ENCODE results near the gene OSGIN1.

OSGIN1 gene

DNA sequence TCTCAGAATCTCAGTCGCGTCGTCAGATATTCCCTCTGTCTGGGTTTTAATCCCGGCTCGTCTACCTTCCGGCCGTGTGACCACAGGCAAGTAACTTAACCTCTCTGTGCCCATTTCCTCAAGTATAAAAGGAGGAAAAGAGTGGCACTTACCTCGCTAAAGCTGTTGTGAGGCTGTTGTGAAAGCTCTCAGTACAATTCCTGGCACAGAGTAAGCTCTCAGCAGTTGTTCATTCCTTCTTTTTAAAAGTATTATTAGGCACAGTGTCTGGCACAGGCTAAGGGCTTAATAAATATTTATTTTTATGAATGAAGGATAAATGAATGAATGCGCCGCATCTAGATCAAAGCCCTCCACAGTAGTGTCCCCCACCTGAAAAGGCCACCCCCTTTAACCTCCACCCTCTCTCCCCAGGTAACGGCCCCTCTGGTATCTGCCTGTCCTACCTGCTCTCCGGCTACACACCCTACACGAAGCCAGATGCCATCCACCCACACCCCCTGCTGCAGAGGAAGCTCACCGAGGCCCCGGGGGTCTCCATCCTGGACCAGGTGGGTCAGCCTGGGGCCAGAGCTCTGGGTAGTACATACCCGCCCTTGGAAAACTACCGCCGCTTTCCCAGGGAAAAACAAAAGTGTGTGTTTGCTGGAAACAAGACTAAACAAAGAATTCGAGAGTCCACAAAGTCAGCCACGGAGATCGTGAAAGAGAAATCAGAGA is 6.0 kb downstream of the OSGIN1 start:
- no peak for DNase-seq (ENCODE audit: low spot score)

DNA sequence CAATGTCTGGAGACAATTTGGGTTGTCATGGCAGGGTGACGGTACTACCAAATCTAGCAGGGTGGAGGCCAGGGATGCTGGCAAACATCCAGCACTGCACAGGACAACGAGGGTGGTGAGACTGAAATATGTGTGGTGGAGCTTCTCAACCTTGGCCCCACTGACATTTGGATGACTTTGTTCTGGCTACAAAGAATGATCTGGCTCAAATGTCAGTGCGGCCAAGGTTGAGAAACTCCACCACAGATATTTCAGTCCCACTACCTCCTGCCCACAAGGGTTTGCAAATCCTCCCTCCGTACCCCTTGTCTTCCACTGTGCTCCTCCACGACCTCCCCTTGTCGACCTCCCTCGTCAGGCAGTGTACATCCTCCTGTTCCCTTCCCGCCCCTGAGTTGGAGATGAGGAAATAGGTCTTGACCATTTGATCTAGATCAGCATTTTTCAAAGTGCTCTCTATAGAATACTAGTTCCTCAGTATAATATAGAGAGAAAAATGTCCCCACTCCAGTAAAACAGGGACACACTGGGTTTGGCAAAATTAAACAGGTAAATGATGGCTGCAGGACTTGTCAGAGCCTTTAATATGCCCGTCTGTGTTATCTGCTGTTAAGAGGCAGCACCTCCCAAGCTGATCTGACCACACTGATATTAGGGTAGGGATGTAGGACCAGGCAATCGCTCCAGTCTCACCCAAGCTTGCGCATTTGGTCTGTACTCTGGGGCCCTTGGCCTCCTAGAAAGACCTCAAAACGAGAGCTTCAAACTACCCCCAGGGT is 6.8 kb downstream of the OSGIN1 start:
- no peak for DNase-seq (ENCODE audit: low spot score)

DNA sequence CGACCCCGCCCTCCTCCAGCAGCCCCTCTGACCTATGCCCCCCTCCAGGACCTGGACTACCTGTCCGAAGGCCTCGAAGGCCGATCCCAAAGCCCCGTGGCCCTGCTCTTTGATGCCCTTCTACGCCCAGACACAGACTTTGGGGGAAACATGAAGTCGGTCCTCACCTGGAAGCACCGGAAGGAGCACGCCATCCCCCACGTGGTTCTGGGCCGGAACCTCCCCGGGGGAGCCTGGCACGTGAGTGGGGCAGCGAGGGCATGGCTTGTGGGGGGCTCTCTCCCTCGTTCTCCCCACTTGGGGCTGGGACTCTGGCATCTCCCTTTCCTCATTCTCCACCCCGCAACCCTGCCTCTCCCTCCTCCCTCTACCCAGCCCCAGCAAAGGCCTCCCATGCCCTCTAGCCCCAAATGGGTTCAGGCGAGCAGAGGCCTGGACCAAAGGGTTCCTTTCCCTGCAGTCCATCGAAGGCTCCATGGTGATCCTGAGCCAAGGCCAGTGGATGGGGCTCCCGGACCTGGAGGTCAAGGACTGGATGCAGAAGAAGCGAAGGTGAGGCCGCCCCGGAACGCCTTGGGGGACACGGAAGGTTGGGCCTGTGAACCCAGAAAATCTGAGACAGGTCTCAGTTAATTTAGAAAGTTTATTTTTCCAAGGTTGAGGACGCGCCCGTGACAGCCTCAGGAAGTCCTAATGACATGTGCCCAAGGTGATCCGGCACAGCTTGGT is 7.6 kb downstream of the OSGIN1 start:
- no peak for DNase-seq (ENCODE audit: low spot score)

GRCh38 chr16:83961591-83961990 is 8.6 kb downstream of the OSGIN1 start:
- no peak for DNase-seq (ENCODE audit: low spot score)

- no peak for DNase-seq (ENCODE audit: low spot score)
Measured at GRCh38 chr16:83963277-83964119, 10.5 kb downstream of the OSGIN1 start.

GRCh38 chr16:83964684-83965443 is 11.8 kb downstream of the OSGIN1 start:
- no peak for DNase-seq (ENCODE audit: low spot score)

DNA sequence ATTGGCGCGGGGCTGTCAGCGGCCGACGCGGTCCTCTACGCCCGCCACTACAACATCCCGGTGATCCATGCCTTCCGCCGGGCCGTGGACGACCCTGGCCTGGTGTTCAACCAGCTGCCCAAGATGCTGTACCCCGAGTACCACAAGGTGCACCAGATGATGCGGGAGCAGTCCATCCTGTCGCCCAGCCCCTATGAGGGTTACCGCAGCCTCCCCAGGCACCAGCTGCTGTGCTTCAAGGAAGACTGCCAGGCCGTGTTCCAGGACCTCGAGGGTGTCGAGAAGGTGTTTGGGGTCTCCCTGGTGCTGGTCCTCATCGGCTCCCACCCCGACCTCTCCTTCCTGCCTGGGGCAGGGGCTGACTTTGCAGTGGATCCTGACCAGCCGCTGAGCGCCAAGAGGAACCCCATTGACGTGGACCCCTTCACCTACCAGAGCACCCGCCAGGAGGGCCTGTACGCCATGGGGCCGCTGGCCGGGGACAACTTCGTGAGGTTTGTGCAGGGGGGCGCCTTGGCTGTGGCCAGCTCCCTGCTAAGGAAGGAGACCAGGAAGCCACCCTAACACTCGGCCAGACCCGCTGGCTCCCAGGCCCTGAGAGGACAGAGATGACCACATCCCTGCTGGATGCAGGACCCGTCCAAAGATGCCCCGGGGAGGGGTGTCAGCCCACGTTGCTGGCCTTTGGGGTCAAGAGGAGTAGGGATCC is 12.6 kb downstream of the OSGIN1 start:
- no peak for DNase-seq (ENCODE audit: low spot score)

DNA sequence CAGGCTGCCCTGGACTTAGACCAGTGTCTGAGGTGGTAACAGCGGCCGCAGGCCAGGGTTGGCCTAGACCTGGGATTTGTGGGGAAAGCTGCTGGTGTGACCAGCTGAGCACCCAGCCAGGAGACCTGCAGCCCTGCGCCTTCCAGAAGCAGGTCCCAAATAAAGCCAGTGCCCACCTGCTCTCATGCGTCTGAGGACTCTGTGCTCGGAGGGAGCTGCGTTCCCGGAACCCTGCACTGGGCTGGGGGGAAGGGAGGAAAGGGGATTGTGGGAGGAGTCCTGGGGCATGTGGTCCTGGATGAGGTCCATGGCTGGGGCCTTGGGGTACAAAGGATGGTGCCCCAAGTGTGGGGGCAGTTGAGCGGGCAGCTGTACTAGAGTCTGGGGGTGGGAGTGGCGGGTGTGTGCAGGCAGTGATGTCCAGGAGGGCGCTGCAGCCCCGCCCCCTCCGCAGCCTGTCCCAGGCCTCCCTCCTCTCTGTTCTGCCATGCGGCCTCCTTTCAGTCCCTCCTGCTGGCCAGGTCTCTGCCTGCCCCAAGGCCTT is 13.2 kb downstream of the OSGIN1 start:
- no peak for DNase-seq (ENCODE audit: low spot score)

DNA sequence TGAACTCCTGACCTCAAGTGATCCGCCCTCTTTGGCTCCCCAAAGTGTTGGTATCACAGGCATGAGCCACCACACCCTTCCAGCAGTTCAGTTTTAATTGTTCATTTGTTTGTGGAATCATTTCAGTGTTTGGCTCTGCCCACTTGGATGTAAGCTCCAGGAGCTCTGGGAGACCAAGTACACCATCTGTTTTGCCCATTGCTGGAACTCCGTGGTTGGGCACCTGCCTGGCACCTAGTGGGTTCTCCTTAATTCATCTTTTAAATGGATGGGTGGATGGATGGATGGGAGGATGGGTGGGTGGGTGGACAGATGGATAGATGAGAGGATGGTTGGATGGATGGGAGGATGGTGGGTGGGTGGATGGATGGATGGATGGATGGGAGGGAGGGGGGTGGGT is 14.1 kb downstream of the OSGIN1 start:
- no peak for DNase-seq (ENCODE audit: low spot score)

- no peak for DNase-seq (ENCODE audit: low spot score)
Measured at GRCh38 chr16:83967838-83968305, 14.8 kb downstream of the OSGIN1 start, which contains the start of gene NECAB2. Gene NECAB2 (plus strand): TSS chr16:83968244. CDS start chr16:83968649, 405 bp downstream.

DNA sequence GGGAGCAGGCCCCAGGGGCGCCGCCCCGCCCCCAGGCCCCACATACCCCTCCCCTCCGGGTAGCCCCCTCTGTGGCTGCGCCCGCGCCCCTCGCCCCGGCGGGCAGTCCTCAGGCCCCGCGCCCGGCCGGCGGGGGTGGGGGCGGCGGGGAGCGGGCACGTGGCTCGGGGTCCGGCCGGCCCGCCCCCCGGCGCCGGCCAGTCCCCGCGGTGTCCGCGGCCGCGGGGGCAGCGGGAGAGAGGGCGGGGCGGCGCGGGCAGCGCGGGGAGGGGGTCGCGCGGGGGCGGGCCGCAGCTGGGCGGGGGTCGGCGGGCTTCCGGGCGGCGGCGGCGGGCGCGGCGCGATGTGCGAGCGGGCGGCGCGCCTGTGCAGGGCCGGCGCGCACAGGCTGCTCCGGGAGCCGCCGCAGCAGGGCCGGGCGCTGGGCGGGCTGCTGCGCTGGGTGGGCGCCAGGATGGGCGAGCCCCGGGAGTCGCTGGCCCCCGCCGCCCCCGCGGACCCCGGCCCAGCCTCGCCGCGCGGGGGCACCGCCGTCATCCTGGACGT is 15.3 kb downstream of the OSGIN1 start:
- no peak for DNase-seq (ENCODE audit: low spot score)

DNA sequence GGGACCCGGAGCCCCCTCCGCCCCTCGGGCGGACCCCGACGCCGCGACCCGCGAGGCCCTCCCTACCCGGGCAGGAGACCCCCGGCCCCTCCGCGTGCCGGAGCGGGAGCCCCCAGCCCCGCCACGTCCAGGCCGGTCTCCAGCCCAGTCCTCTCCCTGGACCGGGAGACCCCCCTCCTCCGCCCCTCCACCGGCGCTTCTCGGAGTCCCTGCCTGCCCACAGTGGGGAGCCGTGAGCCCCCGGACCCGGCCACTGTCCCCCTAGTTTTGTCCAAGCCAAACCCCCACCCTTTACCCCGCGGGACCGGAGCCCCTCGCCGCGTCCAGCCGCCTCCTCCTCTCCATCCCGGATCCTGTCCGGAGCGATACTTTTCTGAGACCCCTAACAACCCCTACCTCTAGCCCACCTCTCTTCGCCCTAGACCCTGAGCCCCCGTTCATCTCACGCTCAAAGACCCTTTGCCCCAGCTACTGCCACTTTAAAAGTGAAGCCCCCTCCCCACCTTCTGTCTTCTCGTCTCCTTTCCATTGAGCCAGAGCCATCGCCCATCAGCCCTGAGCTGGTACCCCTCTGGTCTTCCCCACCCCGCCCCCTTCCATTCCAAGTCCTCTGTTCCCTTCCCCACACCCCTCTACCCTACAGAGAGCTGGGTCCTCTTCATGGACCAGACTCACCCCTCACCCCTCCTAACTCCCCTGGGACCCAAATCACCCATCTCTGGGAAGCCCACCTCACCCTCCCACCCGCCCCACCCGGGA is 16.0 kb downstream of the OSGIN1 start:
- DNase-seq (ENCODE audit: low spot score): no peak

DNA sequence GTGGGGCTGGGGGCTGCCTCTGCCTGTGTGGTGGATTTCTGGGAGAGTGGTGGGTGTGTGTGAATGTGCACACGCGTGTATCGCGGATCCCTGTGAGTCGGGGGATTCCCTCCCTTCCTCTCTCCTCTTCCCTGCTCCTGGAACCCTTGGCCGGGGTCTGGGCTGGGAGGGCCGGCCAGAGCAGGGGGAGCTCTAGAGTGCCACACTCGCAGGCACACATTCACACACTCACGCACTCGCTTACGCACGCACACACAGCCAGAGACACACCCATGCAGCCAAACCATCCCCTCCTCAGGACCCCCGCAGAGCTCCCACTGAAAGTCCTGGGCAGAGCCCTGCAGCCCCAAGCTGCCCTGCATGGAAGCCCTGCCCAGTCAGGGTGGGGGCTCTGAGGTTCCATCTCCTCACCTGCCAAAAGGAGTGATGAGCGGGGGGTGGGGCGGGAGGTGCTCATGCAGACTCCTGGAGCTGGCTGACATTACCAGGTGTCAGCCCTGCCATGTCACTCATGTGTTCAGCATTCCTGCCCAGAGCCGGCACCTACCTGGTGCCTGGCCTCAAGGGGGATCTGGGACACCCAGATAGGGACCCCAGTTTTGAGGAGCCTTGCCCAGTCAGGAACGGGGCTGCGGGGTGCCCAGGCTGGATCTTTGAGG is 16.9 kb downstream of the OSGIN1 start:
- no peak for DNase-seq (ENCODE audit: low spot score)

GRCh38 chr16:83970430-83970815 is 17.4 kb downstream of the OSGIN1 start:
- DNase-seq (ENCODE audit: low spot score): no peak

GRCh38 chr16:83971165-83972130 is 18.4 kb downstream of the OSGIN1 start:
- DNase-seq (ENCODE audit: low spot score): no peak

- DNase-seq (ENCODE audit: low spot score): no peak
Measured at GRCh38 chr16:83972256-83973008, 19.4 kb downstream of the OSGIN1 start.

DNA sequence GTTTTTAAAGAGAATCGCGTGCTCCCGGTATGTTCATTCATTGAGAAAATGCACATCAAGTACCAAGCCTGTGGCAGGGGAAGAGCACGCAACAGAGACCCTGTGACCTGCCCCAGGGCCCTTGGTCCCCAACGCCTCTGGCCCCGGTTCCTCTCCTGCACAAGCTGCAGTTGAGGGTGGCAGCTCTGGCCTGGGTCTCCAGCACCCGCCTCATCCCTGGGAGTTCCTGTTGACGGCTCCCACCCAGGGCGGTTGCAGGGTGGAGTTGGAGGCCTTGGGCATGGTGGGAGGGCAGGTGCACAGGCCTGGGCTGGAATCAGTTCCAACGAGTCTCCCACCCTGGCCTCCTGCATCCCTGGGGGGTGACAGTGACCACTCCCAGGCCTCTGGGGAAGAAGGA is 20.0 kb downstream of the OSGIN1 start:
- no peak for DNase-seq (ENCODE audit: low spot score)
